ENCODE measurements around the gene HOGA1.
A peak's percentile ranks its signal among the peaks of the same experiment; 100 is the strongest.
"Not testable (repeated sequence)": the region's sequence is repeated elsewhere in the genome, so short reads cannot be mapped to it uniquely, and the experiment has no call there.

HOGA1 gene

GRCh38 chr10:97631098-97631497, 46.9 kb downstream of the HOGA1 start:
- Histone ChIP-seq H3K27me3 (ENCODE audit: insufficient read depth, poor library complexity, severe bottlenecking) (no peaks in the 10 kb centered on the region), H3K36me3 (ENCODE audit: low read depth) (no peaks in the 10 kb centered on the region), H3K27ac (ENCODE audit: poor library complexity, severe bottlenecking) (no peak overlapping the region), H3K4me1 (ENCODE audit: insufficient read depth, poor library complexity, severe bottlenecking) (peaks cover 3% of the 10 kb centered on the region), H3K4me3 (ENCODE audit: severe bottlenecking) (no peak overlapping the region), H3K9me3 (ENCODE audit: severe bottlenecking) (no peaks in the 10 kb centered on the region)
- DNase-seq (ENCODE audit: low spot score): no peak
- no peak for ATAC-seq (ENCODE audit: low read depth)
- no peak for TF ChIP-seq CTCF (IDR thresholded peaks at IDR 0.05; ENCODE audit: poor library complexity, severe bottlenecking)

GRCh38 chr10:97632949-97633884, 49.0 kb downstream of the HOGA1 start, which contains the start of gene MORN4:
Gene MORN4 (minus strand): TSS chr10:97633500. CDS start chr10:97619653, 13,847 bp downstream.
- Histone ChIP-seq H3K9me3 (ENCODE audit: severe bottlenecking) (no peaks in the 10 kb centered on the region), H3K4me3 (ENCODE audit: severe bottlenecking) (peak within 1 kb of the TSS; percentile 88), H3K36me3 (ENCODE audit: low read depth) (no peaks in the 10 kb centered on the region), H3K27ac (ENCODE audit: poor library complexity, severe bottlenecking) (peak within 1 kb of the TSS; percentile 40), H3K27me3 (ENCODE audit: insufficient read depth, poor library complexity, severe bottlenecking) (no peaks in the 10 kb centered on the region), H3K4me1 (ENCODE audit: insufficient read depth, poor library complexity, severe bottlenecking) (peaks cover 3% of the 10 kb centered on the region)
- peak; percentile 98 for ATAC-seq (ENCODE audit: low read depth)
- peak; percentile 96 for DNase-seq (ENCODE audit: low spot score)
- TF ChIP-seq CTCF (IDR thresholded peaks at IDR 0.05; ENCODE audit: poor library complexity, severe bottlenecking): no peak

- DNase-seq (ENCODE audit: low spot score) (no peak), ATAC-seq (ENCODE audit: low read depth) (no peak)
- peak; percentile 12 for TF ChIP-seq CTCF (IDR thresholded peaks at IDR 0.05; ENCODE audit: poor library complexity, severe bottlenecking)
- H3K27ac ChIP-seq (ENCODE audit: poor library complexity, severe bottlenecking): peak overlapping the region; percentile 40
- H3K9me3 ChIP-seq (ENCODE audit: severe bottlenecking): no peaks in the 10 kb centered on the region
- H3K4me3 ChIP-seq (ENCODE audit: severe bottlenecking): peak overlapping the region; percentile 88
- no peaks in the 10 kb centered on the region for H3K36me3 ChIP-seq (ENCODE audit: low read depth)
- H3K4me1 ChIP-seq (ENCODE audit: insufficient read depth, poor library complexity, severe bottlenecking): peaks cover 3% of the 10 kb centered on the region
- no peaks in the 10 kb centered on the region for H3K27me3 ChIP-seq (ENCODE audit: insufficient read depth, poor library complexity, severe bottlenecking)
Observed at GRCh38 chr10:97633921-97634320, 49.7 kb downstream of the HOGA1 start.

GRCh38 chr10:97635577-97635976, 51.4 kb downstream of the HOGA1 start:
- TF ChIP-seq CTCF (IDR thresholded peaks at IDR 0.05; ENCODE audit: poor library complexity, severe bottlenecking): no peak
- no peak for ATAC-seq (ENCODE audit: low read depth)
- H3K27me3 ChIP-seq (ENCODE audit: insufficient read depth, poor library complexity, severe bottlenecking): no peaks in the 10 kb centered on the region
- peaks cover 3% of the 10 kb centered on the region for H3K4me1 ChIP-seq (ENCODE audit: insufficient read depth, poor library complexity, severe bottlenecking)
- no peak overlapping the region for H3K4me3 ChIP-seq (ENCODE audit: severe bottlenecking)
- no peak for DNase-seq (ENCODE audit: low spot score)
- no peaks in the 10 kb centered on the region for H3K9me3 ChIP-seq (ENCODE audit: severe bottlenecking)
- no peaks in the 10 kb centered on the region for H3K36me3 ChIP-seq (ENCODE audit: low read depth)
- no peak overlapping the region for H3K27ac ChIP-seq (ENCODE audit: poor library complexity, severe bottlenecking)

GRCh38 chr10:97639090-97639489, 54.9 kb downstream of the HOGA1 start:
- DNase-seq (ENCODE audit: low spot score); H3K27me3 ChIP-seq (ENCODE audit: insufficient read depth, poor library complexity, severe bottlenecking); H3K9me3 ChIP-seq (ENCODE audit: severe bottlenecking); ATAC-seq (ENCODE audit: low read depth); H3K27ac ChIP-seq (ENCODE audit: poor library complexity, severe bottlenecking); H3K4me3 ChIP-seq (ENCODE audit: severe bottlenecking): not testable (repeated sequence)
- Histone ChIP-seq H3K36me3 (ENCODE audit: low read depth) (peaks cover 13% of the 10 kb centered on the region), H3K4me1 (ENCODE audit: insufficient read depth, poor library complexity, severe bottlenecking) (peaks cover 10% of the 10 kb centered on the region)
